Activated CD8-positive, alpha-beta memory T cell treated with anti-CD3 and anti-CD28 coated beads, Interleukin-2, amount 50 U/mL, for 48 hours (primary cell): ENCODE measurements around the gene TELO2.
A peak's percentile ranks its signal among the peaks of the same experiment; 100 is the strongest.

ENCODE experiments used
- DNase-seq: peaks from one replicate; pipeline ENCODE4 v3.0.0-alpha.2; 2020

The TELO2 gene

DNA sequence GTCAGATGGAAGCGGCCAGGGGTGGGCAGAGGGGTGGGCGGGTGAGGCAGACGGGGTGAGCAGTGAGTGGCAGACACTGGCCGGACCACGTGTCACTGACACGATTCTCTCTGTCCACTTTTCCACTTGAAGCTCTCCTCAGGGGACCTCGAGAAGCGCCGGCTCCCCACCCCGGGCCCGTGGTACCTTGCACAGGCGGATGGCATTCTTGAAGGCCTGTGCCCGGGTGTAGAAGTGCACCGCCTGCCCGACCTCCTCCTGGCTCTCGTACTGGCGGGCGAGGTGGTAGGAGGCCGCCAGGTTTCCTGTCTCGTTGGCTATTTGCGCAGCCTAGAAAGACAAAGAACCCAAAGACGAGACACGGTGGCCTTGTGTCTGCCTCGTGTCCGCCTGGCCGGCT, 31.2 kb downstream of the TELO2 start:
- DNase-seq = no peak

DNA sequence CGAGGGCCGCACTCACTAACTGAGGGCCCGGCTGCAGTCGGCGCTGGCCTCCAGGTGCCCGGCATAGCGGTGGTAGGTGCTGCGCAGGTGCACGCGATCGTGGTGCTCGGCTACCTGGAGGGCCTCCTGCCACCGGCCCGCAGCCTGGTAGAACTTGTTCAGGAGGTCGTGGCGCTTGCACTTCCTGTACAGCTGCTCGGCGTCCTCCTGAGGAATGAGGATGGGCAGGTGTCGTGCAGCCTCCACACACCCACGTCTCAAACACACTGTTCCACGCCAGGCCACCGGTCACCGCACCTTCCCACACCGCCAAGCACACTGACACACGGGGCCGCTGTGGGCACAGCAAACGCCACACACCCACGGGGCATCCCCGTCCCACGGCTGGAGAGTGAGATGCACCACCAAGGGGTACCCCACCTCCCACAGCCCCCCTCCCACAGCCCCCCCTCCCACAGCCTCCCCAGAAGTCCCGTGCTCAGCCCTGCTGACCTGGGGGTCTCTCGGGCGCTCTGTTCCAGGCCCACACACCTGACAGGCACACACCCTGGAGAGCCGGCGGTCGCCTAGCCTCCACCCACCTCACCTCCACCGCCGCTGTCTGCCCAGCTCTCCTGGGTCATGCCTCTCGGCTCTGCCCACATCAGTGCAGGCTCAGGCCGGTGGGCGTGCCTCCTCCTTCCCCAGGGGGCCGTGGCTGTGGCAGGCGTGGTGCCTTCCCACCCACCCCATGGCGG, 32.9 kb downstream of the TELO2 start:
- no peak for DNase-seq

DNA sequence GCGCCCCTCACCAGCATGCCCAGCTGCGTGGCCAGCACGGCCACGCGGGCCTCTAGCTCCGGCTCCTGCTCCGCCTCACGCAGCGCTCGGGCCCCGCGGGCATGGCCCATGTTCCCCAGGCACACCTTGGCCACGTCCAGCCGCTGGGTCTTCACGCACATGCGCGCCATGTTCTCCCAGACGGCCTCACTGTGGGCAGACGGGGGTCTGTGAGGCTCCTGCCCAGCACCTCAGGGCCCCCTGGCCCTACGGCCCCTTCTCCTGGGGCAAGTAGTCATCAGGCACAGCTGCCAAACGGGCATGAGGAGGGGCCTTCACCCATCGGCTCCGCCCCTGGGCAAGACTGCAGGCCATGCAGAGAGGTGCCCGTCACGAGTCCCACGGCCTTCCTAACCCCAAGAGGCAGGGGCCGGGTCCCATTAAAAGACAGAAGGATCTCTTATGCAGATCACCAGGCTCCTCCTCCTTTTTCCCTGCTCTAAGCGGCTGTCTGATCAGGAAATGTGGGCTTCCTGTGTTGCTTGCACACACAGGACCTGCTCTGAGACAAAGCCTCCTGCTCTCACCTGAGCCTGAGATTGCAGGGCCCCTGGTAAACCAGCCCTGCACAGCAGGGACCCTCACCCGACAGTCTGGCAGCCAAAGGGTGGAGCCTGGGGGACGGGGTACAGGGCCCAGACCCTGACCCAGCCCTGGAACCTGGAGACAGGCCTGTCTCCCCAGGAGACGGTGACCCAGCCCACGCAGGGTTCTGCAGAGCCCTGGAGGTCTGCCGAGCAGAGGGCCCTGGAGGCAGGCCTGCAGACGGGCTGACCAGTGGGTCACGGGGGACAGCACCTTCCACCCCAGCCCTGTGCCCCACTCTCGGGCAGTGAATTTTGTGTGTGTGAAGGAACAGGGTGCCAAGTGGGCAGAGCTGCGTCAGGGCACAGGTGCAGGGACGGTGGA, 33.7 kb downstream of the TELO2 start:
- DNase-seq = peak; percentile 68

DNA sequence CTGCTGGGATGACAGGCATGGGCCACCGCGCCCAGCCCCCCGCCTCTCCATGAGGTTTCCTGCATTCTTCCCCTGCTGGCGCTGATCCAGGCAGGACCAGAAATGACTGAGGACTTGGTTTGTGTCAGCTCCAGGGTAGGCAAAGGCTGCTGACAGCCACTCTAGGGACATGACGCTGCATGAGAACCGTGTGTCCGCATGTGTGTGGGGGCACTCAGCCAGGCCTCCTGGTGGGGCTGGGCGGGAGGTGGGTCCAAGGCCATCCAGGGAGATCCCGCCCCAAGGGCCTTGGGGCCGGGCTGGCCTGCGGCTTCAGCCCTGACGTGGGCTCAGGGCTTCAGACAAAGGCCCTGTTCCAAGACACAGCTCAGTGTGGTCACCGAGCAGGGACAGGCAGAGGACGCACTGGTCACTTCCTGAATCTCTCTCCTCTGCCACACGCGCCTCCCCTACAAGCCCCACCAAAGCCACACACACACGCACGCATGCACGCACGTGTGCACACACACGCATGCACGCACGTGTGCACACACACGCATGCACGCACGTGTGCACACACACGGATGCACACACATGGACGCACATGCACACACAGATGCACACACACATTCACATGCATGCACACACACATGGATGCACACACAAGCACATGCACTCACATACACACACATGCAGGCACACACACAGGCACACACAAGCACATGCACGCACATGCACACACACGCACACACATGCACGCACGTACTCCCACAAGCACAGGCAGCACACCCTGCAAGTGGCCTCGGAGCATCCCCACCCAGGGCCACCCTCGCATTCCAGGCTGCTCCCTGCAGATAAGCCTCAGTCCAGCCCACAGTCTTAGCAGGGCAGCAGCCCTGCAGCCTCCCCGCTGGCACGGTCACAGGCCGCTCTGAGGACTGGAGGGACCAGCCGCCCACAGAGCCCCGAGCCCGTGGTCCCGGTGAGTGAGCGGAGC, 35.0 kb downstream of the TELO2 start:
- no peak for DNase-seq

DNA sequence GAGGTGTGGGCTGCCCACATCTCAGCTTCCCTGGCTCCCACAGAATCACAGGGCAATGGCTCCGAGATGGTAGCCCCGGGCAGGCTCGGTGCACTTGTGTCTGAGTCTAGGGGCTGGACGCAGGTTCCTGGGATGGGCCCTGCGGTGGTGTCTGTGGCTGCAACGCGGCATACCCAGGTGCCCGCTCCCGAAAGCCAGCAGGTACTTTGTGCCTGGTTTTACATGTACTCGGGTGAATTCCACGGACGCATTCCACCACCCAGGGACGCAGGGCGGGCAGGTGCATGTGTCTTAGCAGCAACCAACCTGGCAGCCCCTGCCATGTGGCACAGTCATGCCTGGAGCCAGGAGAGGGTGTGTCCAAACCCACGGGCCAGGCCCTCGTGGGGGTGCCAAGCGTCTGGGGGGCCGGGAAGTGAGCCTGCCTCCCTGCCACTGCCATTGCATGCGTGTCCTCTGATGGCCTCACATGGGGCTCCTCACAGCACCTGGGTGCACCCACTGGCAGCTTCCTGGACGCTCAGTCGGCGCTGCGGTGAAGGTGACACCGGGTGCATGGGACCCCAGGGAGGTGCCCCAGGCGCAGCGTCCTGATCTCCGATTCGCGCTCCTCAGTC, 35.9 kb downstream of the TELO2 start:
- DNase-seq = no peak

DNA sequence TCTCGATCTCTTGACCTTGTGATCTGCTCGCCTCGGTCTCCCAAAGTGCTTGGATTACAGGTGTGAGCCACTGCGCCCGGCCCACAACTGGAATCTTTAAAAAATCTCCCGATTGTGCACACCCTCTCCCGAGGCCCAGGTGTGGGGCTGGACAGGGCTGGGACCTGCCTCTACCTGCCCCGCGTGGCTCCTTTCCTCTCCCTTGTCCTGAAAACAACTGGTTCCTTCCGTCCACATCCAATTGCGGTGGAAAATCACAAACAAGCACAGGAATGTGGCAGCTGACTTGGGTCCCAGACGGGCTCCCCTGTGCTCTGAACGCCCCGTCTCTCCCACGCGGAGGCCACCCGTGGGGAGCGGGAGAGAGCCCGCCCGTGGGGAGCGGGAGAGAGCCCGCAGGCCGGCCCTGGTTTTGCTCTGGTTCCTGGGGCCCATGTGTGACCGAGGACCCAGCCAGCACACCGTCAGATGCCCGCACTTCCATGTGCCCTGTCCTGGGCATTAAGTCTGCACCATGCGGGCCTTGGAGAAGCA, 37.3 kb downstream of the TELO2 start:
- no peak for DNase-seq

DNA sequence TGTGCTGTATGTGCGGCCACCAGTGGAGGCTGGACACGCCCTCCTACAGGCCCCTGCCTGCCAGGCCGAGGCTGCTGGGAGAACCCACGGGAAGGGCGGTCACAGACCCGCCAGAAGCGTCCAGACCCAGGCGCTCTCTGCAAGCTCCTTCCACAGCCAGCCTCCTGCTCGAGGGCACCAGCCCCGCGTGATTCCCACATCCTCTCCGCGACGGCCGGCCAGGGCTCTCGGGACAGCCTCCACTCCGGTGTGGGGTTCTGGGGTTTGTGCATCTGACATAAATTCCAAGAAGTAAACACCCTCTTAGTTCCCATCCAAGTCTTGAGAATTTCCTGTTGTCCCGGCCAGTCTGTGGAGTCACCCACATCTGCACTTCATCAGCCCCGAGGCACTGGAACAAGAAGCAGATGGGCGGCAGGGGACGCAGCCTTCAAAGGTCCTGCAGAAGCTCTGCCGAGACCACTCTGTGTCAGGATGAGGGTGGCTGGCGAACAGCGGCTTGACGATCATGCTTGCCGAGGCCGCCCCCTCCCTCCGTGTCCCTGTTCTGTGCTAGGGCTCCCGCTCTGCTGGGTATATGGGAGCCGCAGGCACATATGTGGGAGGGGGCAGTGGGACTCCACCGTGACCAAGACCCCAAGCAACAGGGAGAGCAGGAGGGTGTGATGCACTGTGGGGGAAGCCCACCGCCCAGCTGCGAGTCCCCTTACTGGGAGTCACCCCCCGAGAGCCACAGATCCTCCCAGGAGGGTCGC, 37.9 kb downstream of the TELO2 start:
- no peak for DNase-seq

DNA sequence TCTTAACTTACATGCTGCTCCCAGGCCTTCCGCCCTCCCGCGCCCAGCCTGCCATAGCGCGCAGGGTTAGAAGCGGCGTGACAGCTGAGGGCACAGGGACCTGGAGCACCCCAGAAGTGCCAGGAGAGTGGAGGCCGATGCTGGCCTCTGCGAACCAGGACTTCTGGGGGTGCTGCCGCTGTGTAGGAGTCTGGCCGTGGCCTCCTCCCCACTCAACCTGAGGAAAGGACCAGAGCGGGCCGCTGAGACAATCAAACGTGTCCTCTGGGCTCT, 38.4 kb downstream of the TELO2 start:
- no peak for DNase-seq

DNA sequence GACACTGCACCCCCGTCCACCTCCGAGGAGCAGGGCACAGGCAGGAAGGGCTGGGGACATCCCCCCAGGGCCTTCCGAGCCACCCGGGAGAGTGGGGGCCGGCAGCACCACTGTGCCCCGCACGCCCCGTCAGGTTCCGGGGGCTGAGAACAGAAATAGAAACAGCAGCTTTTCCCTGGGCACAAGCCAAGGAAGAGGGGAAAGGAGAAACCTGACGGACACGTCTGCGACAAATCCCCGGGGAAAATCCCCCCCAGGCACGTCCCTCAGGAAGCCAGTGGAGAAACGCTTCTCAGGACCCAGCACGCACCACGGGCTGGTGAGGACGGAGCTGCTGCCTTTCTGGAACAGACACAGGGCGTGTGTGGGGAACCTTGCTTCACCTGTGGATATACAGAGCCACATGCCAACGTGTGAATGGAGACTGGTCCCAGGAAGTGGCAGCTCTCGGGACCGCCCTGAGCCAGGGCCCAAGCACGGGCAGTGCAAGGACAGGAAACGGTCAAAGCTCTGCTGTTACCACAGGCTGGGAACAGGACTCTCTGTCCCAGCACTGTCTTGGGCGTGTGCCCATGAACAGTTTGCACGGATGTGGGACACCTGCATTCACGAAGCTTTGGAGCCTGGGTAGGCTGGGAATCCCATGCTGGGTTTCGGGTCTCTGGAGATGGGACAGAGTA, 39.1 kb downstream of the TELO2 start:
- no peak for DNase-seq

DNA sequence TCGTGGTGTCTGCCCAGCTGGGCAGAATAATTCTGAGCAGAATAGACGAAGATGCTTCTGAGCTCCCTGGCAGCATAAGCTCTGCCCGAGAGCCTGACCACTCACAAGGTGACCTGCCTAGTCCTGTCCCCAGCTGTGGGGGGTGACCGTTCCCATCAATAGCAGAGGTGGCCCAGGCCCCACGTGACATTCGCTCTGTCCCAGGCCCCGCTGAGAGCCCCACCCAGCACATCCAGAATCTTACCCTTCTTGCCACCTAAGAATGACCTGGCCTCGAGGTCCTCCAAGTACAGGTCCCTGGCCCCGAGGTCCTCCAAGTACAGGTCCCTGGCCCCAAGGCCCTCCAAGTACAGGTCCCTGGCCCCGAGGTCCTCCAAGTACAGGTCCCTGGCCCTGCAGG, 39.6 kb downstream of the TELO2 start:
- DNase-seq = no peak

DNA sequence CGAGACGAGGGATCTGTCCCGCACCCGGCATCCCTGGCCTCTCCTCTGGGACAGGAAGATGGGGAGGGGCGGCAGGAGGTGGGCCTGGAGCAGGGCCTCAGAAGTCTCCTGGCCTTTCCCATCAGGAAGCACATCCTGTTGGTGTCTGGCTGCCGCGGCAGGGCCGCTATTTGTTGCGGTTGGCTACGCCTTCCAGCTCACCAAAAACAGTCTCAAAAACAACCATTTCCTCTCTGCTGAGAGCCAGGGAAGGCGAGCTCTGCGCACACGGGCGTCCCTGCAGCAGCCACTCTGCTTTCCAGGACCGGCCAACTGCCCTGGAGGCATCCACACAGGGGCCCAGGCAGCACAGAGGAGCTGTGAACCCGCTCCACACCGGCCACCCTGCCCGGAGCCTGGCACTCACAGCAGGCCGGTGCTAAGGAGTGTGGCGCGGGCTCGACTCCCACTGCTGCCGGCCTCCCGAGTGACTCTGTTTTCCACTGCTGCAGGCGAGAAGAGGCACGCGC, 40.3 kb downstream of the TELO2 start, which contains the start of gene TMEM204:
Gene TMEM204, plus strand, starts transcription at position 224 of the 509 bp plus-strand sequence. CDS start 610 bp downstream, outside the sequence.
- peak; percentile 70 for DNase-seq

DNA sequence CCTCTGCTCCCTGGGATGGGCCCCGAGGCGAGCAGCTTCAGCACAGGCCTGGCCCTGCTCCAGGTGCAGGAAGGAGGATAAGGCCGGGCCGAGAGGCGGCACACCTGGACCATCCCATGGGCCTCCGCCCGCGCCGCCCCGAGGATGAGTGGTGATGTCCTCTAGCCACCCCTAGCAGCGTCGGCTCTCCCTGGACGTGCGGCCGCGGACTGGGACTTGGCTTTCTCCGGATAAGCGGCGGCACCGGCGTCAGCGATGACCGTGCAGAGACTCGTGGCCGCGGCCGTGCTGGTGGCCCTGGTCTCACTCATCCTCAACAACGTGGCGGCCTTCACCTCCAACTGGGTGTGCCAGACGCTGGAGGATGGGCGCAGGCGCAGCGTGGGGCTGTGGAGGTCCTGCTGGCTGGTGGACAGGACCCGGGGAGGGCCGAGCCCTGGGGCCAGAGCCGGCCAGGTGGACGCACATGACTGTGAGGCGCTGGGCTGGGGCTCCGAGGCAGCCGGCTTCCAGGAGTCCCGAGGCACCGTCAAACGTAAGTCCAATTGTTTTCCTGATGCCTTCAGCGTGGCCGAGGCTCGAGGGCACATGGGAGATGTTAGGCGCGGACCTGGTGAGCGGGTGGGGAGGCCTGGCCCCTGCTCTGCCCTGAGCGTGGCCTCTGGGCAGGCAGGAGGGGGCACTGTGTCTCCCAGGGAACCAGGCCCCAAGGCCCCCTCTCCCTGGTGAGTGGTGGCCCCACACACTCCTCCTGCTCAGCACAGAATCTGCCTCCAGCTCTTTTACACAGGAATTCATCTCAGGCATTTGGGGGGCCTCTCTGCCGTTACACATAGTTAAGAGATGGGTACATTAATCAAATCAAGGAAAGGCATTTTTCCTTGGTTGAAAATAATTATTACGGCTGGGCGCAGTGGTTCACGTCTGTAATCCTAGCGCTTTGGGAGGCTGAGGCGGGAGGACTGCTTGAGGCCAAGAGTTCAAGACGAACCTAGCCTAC, 41.2 kb downstream of the TELO2 start:
- peak; percentile 71 for DNase-seq

DNA sequence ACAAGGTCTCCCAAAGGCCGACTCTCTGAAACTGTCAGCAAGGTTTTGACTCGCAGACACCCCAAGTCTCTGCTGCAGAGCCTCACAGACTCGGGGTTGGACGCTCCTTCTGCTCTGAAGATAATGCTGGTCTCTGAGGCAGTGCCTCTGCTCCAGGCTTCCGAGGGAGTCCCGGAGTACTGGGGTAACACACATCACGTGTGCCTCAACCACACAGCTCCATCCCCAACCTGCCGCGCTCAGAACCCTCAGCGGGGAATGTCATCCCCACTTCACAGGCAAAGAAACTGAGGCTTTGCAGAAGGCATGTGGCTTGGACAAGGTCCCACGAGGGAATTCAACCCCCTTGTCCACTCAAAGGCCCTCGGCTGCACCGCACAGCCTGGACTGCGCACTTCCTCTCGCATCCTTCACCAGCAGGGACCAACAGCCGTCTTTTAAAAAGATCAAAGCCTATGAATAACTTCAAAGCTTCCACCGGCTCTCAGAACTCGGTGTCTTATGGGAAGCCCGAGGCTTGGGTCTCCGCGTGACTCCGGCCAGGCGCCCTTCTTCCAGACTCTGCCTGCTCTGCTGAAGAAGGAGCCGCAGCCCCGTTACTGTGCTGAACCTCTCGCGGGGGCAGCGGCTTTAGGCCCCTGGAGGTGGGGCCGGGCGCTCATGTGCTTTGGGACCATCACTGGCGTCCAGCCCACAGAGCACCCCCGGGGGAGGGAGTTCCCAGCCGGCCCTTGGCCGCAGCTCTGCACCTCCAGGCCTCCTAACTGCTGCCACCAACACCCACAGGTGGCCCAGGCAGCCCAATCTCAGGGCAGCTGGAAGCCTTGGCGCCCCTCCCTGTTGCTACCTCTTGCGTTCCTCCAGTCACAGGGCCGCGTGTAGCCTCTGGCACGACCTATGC, 42.5 kb downstream of the TELO2 start:
- DNase-seq = peak; percentile 70

DNA sequence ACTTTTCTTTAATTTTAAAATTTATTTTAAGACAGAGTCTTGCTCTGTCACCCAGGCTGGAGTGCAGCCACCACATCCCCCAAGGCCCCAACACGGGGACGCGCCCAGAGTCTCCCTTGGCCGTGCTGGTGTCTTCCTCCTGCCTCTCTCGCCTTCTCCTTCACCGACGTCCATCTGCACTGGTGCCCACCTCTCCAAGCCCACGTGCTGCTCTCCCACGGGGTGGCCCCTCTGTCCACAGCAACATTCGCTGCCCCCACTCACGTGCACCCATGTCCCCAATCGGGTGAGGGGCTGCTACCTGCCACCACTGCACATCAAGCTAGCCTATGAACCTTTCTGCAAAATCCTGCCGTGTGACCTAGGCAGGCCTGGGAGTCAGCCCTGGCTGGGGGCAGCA, 43.4 kb downstream of the TELO2 start:
- no peak for DNase-seq

DNA sequence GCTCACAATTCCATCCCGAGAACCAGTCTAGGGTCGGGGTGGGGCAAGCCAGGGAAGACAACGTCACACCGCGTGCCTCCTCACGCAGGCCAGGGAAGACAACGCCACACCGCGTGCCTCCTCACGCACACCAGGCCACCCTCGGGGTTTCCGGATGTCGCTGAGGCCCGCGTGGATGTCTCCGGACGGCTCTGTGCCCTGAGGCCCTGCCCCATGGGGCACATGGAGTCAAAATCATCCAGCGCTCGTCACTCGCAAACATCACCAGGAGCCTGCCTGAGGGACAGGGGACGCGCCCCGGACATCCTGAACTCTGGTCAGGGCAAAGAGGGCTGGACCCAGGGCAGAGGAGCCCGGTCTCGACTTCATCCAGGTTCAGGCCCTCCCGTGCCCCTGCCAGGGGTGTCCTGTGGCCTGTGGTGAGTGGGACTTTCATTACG, 44.0 kb downstream of the TELO2 start:
- DNase-seq = no peak

DNA sequence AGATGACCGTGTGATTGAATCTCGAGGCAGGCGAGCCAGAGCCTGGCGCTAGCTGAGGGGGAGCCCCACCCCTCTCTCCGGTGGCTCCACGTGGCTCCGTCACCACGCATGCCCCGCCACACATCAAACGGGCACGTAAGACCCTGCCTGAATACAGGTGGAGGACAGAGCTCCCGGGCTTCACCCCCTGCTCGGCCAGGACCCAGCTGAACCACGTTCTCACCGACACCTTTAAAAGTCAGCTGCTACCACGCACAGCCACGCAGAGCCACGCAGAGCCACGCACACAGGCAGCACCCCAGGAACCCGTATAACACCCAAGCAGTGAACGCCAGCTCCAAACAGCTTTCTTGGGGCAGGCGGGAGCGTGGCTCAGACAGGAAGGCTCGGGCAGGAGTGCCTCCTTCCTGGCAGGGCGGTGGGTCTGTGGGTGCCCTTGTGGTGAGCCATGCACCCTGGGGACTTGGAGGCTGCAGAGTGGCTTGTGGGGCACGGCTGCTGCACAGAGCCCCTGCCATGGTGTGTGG, 44.7 kb downstream of the TELO2 start:
- DNase-seq = peak; percentile 68

DNA sequence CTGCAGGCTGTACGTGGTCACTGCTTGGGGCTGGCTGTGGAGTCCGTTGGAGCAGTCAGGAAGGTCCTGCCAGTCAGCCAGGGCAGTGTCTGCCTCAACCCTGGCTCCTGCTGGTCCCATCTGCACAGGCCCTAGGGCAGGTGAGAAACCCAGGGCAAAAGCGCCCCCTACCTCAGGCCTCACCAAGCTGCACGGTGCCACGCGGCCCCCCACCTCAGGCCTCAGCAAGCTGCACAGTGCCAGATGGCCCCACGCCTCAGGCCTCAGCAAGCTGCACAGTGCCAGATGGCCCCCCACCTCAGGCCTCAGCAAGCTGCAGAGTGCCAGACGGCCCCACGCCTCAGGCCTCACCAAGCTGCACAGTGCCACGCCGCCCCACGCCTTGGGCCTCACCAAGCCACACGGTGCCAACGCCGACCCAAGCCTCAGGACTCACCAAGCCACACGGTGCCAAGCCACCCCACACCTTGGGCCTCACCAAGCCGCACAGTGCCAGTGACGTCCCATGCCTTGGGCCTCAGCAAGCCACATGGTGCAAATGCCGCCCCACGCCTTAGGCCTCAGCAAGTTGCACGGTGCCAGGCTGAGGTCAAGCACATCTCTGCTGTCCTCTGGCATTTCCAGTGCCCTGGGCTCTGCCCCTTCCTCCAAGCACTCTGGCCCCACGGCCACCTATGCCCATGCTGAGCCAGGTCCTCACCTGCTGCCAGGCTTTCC, 45.8 kb downstream of the TELO2 start:
- DNase-seq = peak; percentile 72
